ENCODE data around the gene ARIH1.

Gene ARIH1

GRCh38 chr15:72536506-72536905 is 62.4 kb downstream of the ARIH1 start:
- Histone ChIP-seq H3K27me3 (ENCODE audit: insufficient read depth, low read length) (no peaks in the 10 kb centered on the region), H3K27ac (ENCODE audit: low read depth, low read length) (no peak overlapping the region), H3K79me2 (ENCODE audit: control insufficient read depth, insufficient read depth, low read length, unreplicated experiment) (peaks cover 66% of the 10 kb centered on the region), H2AFZ (ENCODE audit: low read length, unreplicated experiment) (no peak overlapping the region), H3K4me3 (ENCODE audit: low read depth, low read length) (no peak overlapping the region), H3K36me3 (ENCODE audit: insufficient read depth, low read length) (peaks cover 23% of the 10 kb centered on the region), H3K4me1 (ENCODE audit: control insufficient read depth, insufficient read depth, low read length, unreplicated experiment) (no peaks in the 10 kb centered on the region)

GRCh38 chr15:72538931-72539330 is 64.8 kb downstream of the ARIH1 start:
- Histone ChIP-seq H3K27ac (ENCODE audit: low read depth, low read length) (no peak overlapping the region), H3K27me3 (ENCODE audit: insufficient read depth, low read length) (no peaks in the 10 kb centered on the region), H2AFZ (ENCODE audit: low read length, unreplicated experiment) (no peak overlapping the region), H3K4me1 (ENCODE audit: control insufficient read depth, insufficient read depth, low read length, unreplicated experiment) (no peaks in the 10 kb centered on the region), H3K79me2 (ENCODE audit: control insufficient read depth, insufficient read depth, low read length, unreplicated experiment) (peaks cover 71% of the 10 kb centered on the region), H3K36me3 (ENCODE audit: insufficient read depth, low read length) (peaks cover 23% of the 10 kb centered on the region), H3K4me3 (ENCODE audit: low read depth, low read length) (no peak overlapping the region)

GRCh38 chr15:72540606-72541237 is 66.6 kb downstream of the ARIH1 start:
- Histone ChIP-seq H3K4me3 (ENCODE audit: low read depth, low read length) (no peak overlapping the region), H2AFZ (ENCODE audit: low read length, unreplicated experiment) (no peak overlapping the region), H3K27me3 (ENCODE audit: insufficient read depth, low read length) (no peaks in the 10 kb centered on the region), H3K36me3 (ENCODE audit: insufficient read depth, low read length) (peaks cover 29% of the 10 kb centered on the region), H3K4me1 (ENCODE audit: control insufficient read depth, insufficient read depth, low read length, unreplicated experiment) (no peaks in the 10 kb centered on the region), H3K79me2 (ENCODE audit: control insufficient read depth, insufficient read depth, low read length, unreplicated experiment) (peaks cover 66% of the 10 kb centered on the region), H3K27ac (ENCODE audit: low read depth, low read length) (no peak overlapping the region)

DNA sequence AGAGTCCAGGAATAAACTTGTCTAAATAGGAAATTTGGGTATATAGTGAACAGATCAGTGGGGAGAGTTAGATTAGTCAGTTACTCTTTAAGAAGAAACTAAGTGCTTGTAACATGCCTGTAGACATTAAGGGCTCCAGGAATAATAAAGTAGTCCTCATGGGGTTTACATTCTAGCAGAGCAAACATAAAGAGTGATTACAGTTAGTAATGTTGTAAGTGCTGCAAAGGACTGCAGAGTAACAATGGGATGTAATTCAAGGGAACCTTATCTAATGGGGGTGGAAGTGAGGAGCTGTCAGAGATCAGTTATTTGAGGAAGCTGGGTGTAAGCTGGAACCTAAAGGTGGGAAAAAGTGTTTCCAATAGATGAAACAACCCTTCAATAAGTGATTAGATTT is 67.5 kb downstream of the ARIH1 start:
- H3K4me3 ChIP-seq (ENCODE audit: low read depth, low read length) = no peak overlapping the region
- peaks cover 29% of the 10 kb centered on the region for H3K36me3 ChIP-seq (ENCODE audit: insufficient read depth, low read length)
- peaks cover 66% of the 10 kb centered on the region for H3K79me2 ChIP-seq (ENCODE audit: control insufficient read depth, insufficient read depth, low read length, unreplicated experiment)
- H2AFZ ChIP-seq (ENCODE audit: low read length, unreplicated experiment) = no peak overlapping the region
- no peaks in the 10 kb centered on the region for H3K4me1 ChIP-seq (ENCODE audit: control insufficient read depth, insufficient read depth, low read length, unreplicated experiment)
- H3K27me3 ChIP-seq (ENCODE audit: insufficient read depth, low read length) = no peaks in the 10 kb centered on the region
- no peak overlapping the region for H3K27ac ChIP-seq (ENCODE audit: low read depth, low read length)

DNA sequence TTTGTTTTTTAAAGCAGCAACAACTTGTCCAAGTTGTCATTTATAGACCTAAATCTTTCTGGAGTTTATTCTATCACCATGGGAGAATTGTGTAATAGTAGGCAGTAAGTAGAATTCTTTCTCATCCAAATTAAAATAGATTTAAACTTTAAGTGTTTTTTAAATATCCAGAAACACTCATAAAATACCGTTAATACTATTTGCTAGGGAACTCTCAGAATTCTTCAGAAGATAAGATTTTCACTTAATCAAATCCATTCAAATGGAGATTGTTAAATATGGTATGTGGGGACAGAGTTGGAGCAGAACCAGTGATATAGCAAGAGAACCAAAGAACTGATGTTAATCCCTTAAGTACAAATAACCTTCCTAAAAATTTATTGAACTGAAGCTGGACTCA is 71.0 kb downstream of the ARIH1 start:
- H3K27ac ChIP-seq (ENCODE audit: low read depth, low read length) = no peak overlapping the region
- H3K36me3 ChIP-seq (ENCODE audit: insufficient read depth, low read length) = peaks cover 22% of the 10 kb centered on the region
- H3K79me2 ChIP-seq (ENCODE audit: control insufficient read depth, insufficient read depth, low read length, unreplicated experiment) = peaks cover 50% of the 10 kb centered on the region
- H2AFZ ChIP-seq (ENCODE audit: low read length, unreplicated experiment) = no peak overlapping the region
- H3K27me3 ChIP-seq (ENCODE audit: insufficient read depth, low read length) = no peaks in the 10 kb centered on the region
- H3K4me1 ChIP-seq (ENCODE audit: control insufficient read depth, insufficient read depth, low read length, unreplicated experiment) = no peaks in the 10 kb centered on the region
- H3K4me3 ChIP-seq (ENCODE audit: low read depth, low read length) = no peak overlapping the region

DNA sequence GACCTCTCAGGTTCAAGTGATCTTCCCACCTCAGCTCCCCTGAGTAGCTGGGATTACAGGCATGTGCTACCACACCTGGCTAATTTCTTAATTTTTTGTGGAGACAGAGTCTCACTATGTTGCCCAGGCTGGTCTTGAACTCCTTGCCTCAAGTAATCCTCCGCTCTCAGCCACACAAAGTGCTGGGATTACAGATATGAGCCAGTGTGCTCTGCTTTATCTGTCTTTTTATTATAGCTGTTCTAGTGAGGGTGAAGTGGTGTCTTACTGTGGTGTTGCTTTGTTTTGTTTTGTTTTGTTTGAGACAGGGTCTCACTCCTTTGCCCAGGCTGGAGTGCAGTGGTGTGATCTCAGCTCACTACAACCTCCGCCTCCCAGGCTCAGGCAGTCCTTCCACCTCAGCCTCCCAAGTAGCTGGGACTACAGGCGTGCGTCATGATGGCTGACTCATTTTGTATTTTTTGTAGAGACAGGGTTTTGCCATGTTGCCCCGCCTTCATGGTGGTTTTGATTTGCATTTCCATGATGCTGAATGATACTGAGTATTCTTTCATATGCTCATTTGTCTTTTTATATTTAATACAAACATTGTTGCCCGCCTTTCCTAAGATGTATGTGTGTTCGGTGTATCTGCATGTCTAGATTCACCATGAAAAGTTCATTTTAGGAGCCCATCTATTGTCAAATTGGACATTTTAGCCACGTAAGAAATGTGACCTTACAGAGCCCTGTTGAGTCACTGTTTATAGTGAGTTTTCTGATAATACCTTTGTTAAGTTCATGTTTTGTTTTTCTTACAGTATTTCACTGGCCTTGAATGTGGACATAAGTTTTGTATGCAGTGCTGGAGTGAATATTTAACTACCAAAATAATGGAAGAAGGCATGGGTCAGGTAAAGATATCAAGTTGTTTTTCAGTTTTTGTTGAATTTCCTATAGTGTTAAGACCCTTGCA is 80.6 kb downstream of the ARIH1 start:
- peaks cover 48% of the 10 kb centered on the region for H3K79me2 ChIP-seq (ENCODE audit: control insufficient read depth, insufficient read depth, low read length, unreplicated experiment)
- no peak overlapping the region for H3K4me3 ChIP-seq (ENCODE audit: low read depth, low read length)
- peak overlapping the region; percentile 85 for H3K27ac ChIP-seq (ENCODE audit: low read depth, low read length)
- H3K36me3 ChIP-seq (ENCODE audit: insufficient read depth, low read length) = peaks cover 24% of the 10 kb centered on the region
- H3K27me3 ChIP-seq (ENCODE audit: insufficient read depth, low read length) = no peaks in the 10 kb centered on the region
- H2AFZ ChIP-seq (ENCODE audit: low read length, unreplicated experiment) = no peak overlapping the region
- peaks cover 27% of the 10 kb centered on the region for H3K4me1 ChIP-seq (ENCODE audit: control insufficient read depth, insufficient read depth, low read length, unreplicated experiment)

DNA sequence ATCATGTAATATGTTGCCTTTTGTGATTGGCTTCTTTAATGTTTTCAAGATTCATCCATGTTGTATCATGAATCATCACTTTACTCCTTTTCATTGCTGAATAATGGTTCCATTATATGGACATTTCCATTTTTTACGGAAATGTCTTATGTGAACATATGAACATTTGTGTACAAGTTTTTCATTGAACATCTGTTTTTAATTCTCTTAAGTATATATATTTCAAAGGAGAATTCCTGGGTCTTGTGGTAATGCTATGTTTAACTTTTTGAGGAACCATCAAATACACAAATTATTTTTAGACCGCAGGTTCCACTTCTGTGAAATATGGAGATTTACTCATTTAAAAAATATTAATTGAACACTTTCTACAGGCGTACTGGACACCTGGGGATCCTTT is 85.7 kb downstream of the ARIH1 start:
- Histone ChIP-seq H3K4me1 (ENCODE audit: control insufficient read depth, insufficient read depth, low read length, unreplicated experiment) (peaks cover 20% of the 10 kb centered on the region), H3K27ac (ENCODE audit: low read depth, low read length) (no peak overlapping the region), H3K4me3 (ENCODE audit: low read depth, low read length) (no peak overlapping the region), H2AFZ (ENCODE audit: low read length, unreplicated experiment) (no peak overlapping the region), H3K27me3 (ENCODE audit: insufficient read depth, low read length) (no peaks in the 10 kb centered on the region), H3K36me3 (ENCODE audit: insufficient read depth, low read length) (peaks cover 37% of the 10 kb centered on the region), H3K79me2 (ENCODE audit: control insufficient read depth, insufficient read depth, low read length, unreplicated experiment) (peaks cover 56% of the 10 kb centered on the region)

DNA sequence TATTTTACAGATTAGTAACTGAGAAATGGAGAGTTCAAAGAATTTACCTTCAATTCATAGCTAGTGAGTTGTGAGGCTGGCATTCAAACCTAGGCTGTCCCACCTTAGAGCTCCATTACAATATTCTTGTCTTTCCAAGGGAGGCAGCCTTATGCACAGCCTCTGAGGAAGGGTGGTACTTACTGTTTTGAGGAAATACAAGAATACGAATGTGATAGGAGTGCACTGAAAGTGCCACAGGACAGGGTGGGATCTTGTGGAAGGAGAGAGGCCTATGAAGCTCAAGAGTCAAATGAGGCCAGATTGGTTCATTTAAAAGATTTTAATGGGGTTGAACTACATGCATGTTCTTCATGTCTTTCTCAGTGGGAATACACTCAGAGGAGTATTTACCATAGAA is 86.3 kb downstream of the ARIH1 start:
- peaks cover 54% of the 10 kb centered on the region for H3K79me2 ChIP-seq (ENCODE audit: control insufficient read depth, insufficient read depth, low read length, unreplicated experiment)
- H3K4me3 ChIP-seq (ENCODE audit: low read depth, low read length) = no peak overlapping the region
- peaks cover 13% of the 10 kb centered on the region for H3K4me1 ChIP-seq (ENCODE audit: control insufficient read depth, insufficient read depth, low read length, unreplicated experiment)
- H3K27me3 ChIP-seq (ENCODE audit: insufficient read depth, low read length) = no peaks in the 10 kb centered on the region
- H2AFZ ChIP-seq (ENCODE audit: low read length, unreplicated experiment) = no peak overlapping the region
- no peak overlapping the region for H3K27ac ChIP-seq (ENCODE audit: low read depth, low read length)
- H3K36me3 ChIP-seq (ENCODE audit: insufficient read depth, low read length) = peaks cover 37% of the 10 kb centered on the region

GRCh38 chr15:72562386-72562785 is 88.3 kb downstream of the ARIH1 start:
- H2AFZ ChIP-seq (ENCODE audit: low read length, unreplicated experiment) = no peak overlapping the region
- H3K4me3 ChIP-seq (ENCODE audit: low read depth, low read length) = no peak overlapping the region
- peaks cover 34% of the 10 kb centered on the region for H3K36me3 ChIP-seq (ENCODE audit: insufficient read depth, low read length)
- no peaks in the 10 kb centered on the region for H3K27me3 ChIP-seq (ENCODE audit: insufficient read depth, low read length)
- H3K4me1 ChIP-seq (ENCODE audit: control insufficient read depth, insufficient read depth, low read length, unreplicated experiment) = peaks cover 6% of the 10 kb centered on the region
- H3K79me2 ChIP-seq (ENCODE audit: control insufficient read depth, insufficient read depth, low read length, unreplicated experiment) = peaks cover 43% of the 10 kb centered on the region
- no peak overlapping the region for H3K27ac ChIP-seq (ENCODE audit: low read depth, low read length)

DNA sequence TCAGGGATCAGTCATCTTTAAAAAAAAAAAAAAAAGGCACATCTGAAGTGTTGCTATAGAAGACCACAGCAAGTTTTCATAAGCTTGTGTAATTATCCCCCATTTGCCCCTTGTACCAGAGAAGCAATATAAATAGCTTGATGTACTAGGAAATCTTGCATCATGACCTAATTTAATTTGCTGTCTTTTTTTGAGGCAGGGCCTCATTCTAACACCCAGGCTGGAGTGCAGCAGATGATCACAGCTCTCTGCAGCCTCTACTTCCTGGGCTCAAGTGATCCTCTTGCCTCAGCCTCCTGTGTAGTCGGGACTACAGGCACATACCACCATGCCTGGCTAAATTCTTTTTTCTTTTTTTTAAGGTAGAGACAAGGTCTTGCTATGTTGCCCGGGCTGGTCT is 88.7 kb downstream of the ARIH1 start:
- no peak overlapping the region for H3K4me3 ChIP-seq (ENCODE audit: low read depth, low read length)
- no peaks in the 10 kb centered on the region for H3K27me3 ChIP-seq (ENCODE audit: insufficient read depth, low read length)
- H3K36me3 ChIP-seq (ENCODE audit: insufficient read depth, low read length) = peaks cover 30% of the 10 kb centered on the region
- peaks cover 1% of the 10 kb centered on the region for H3K4me1 ChIP-seq (ENCODE audit: control insufficient read depth, insufficient read depth, low read length, unreplicated experiment)
- no peak overlapping the region for H2AFZ ChIP-seq (ENCODE audit: low read length, unreplicated experiment)
- no peak overlapping the region for H3K27ac ChIP-seq (ENCODE audit: low read depth, low read length)
- H3K79me2 ChIP-seq (ENCODE audit: control insufficient read depth, insufficient read depth, low read length, unreplicated experiment) = peaks cover 40% of the 10 kb centered on the region

DNA sequence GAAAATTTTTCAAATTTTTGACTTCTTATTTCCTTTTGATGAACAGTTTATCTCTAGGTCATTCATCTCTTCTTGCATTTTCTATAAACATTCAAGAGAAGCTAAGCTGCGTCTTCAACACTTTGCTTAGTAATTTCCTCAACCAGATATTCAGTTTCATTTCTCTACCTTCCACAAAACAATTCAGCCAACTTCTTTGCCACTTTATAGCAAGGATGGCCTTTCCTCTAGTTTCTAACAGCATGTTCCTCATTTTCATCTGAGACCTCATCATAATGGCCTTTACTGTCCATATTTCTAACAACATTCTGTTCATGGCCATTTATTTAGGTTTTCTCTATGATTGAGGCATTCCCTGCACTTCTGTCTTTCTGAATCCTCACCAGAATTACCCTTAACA is 90.0 kb downstream of the ARIH1 start:
- Histone ChIP-seq H3K79me2 (ENCODE audit: control insufficient read depth, insufficient read depth, low read length, unreplicated experiment) (peaks cover 29% of the 10 kb centered on the region), H3K4me1 (ENCODE audit: control insufficient read depth, insufficient read depth, low read length, unreplicated experiment) (no peaks in the 10 kb centered on the region), H3K27ac (ENCODE audit: low read depth, low read length) (no peak overlapping the region), H2AFZ (ENCODE audit: low read length, unreplicated experiment) (no peak overlapping the region), H3K4me3 (ENCODE audit: low read depth, low read length) (no peak overlapping the region), H3K27me3 (ENCODE audit: insufficient read depth, low read length) (no peaks in the 10 kb centered on the region), H3K36me3 (ENCODE audit: insufficient read depth, low read length) (peaks cover 36% of the 10 kb centered on the region)

Data from ACC112 (cell line).